ENCODE data around the gene TOP2B.

Gene TOP2B, protein sequence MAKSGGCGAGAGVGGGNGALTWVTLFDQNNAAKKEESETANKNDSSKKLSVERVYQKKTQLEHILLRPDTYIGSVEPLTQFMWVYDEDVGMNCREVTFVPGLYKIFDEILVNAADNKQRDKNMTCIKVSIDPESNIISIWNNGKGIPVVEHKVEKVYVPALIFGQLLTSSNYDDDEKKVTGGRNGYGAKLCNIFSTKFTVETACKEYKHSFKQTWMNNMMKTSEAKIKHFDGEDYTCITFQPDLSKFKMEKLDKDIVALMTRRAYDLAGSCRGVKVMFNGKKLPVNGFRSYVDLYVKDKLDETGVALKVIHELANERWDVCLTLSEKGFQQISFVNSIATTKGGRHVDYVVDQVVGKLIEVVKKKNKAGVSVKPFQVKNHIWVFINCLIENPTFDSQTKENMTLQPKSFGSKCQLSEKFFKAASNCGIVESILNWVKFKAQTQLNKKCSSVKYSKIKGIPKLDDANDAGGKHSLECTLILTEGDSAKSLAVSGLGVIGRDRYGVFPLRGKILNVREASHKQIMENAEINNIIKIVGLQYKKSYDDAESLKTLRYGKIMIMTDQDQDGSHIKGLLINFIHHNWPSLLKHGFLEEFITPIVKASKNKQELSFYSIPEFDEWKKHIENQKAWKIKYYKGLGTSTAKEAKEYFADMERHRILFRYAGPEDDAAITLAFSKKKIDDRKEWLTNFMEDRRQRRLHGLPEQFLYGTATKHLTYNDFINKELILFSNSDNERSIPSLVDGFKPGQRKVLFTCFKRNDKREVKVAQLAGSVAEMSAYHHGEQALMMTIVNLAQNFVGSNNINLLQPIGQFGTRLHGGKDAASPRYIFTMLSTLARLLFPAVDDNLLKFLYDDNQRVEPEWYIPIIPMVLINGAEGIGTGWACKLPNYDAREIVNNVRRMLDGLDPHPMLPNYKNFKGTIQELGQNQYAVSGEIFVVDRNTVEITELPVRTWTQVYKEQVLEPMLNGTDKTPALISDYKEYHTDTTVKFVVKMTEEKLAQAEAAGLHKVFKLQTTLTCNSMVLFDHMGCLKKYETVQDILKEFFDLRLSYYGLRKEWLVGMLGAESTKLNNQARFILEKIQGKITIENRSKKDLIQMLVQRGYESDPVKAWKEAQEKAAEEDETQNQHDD (N-terminal part only)

DNA sequence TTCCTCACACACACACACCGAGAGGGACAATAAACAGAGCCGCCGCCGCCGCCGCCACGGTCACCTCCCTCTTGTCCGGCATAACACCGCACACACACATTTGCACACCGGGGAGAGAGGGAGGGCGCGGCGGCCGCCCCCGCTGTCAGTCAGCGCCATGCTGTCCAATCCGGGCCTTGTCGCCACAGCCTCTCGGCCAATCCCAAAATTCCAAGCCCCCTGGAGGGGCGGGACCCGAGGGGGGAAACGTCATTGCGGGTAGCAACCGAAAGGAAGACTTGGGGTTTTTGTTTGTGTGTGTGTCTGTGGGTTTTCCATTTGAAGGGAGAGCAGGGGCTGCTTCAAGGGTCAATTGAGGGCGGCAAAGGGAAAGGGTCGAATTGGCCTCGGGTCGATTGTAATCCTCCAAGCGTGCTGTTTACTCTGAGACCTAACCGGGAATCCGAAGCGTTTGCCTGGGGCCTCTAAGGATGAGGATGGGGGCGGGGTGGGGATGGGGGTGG is at the start of gene TOP2B:
TSS of gene TOP2B (minus strand) at position 96 of the 503 bp plus-strand sequence. CDS start 610 bp downstream, outside the sequence.
- peak; percentile 92 for DNase-seq

DNA sequence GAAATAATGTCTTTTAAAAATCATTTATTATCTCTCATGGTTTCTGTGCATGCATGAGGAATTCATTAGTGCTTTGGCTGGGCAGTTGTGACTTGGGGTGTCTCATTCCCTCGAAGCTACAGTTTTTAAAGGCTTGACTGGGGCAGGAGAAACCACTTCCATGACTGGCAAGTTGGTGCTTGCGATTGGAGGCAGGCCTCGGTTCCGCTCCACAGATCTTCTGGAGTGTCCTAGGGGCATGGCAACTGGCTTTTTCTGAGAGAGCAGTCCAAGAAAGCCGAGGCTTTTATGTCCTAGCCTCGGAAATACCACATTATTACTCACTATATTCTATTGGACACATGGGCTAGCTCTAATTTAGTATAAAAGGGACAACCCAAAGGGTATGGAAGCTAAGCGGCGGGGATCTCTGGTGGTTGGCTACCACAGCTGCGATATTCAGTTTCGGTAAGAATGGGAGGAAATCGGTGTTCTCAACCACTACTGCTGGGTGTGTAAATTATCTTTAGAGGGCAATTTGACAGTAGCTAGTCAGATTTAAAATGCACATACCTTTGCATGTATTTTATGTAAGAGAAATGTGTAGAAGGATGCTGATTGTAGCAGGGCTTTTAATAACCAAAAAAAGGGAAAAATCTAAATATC is 48.8 kb upstream of the TOP2B start:
- DNase-seq: no peak

DNA sequence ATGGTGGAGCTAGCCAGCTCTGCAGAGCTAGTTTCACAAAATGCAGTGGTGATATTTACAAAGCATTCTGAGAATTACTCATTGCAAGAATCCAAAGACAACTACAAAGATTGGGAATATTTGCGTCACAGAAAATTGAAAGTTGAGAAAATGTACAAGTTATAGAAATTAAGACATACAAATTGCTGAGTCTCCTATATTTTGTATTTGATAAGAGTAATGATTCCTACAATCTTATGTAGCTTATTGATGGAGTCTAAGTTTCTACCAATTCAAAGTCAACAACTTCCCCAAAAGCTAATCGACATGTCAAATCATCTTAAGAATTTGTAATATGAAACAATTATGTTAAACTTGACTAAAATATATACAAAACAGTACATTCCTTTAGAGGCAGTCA is 46.4 kb upstream of the TOP2B start:
- DNase-seq: no peak

DNA sequence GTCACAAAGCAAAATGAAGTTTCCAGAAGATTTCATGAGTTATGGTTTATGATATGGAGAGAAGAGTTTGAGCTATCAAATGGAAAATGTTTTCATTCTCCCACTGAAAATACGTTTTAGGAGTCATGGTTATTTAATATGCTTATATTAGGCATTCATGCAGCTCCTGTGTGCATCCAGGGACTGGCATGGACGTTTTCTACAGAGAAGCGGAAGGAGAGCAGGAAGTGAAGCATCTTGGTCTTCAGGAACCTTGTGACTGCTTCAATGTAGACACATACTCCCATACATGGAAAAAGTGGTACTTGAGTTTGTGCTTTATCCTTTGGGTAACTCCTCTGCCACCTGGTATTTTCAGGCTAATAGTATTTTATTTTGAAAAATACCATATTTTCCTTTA is 43.3 kb upstream of the TOP2B start:
- DNase-seq: no peak

DNA sequence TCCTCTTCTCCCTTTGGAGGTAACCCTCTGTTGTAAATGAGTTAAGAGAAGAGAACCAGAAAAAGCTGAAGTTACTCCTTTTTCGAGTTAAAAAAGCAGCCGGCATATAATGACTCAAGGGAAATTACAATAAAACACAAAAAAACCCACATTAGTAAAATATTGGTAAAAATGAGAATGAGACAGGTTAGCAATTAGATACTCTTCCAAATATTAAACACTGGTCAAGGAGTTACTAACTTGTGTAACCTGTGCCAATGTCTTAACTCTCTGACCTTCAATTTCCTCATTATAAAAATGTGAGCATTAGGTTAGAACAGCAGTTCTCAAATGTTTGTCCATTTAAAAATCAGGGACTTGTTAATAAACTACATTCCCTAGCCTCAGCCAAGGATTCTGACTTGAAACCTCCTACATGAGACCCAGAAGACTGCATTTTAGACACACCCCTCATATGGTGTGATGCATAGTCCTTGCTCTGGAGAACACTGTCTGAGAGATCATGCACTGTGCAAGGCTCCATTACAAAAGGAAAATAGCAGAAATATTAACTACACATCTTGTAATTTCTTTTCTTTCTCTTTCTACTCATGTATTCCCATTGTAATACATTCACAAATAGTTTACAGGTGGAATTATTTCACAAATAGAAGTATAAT is 42.7 kb upstream of the TOP2B start:
- no peak for DNase-seq

DNA sequence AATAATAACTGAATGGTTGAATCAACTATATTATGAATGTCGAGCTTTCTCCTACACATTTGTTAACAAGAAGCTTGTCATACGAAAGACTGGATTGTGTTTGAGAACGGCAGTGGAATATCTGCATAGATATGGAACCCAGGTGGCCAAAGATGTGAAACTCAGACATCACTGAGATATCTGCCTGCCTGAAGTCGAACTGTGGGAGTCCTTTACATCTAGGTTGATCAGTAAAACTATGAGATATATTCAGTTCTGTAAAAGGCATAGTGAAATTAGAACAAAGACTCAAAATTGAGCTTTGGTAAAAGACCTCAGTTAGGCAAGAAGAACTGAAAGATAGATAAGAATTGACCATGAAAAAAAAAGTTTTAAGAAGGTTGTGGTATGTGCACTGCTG is 41.5 kb upstream of the TOP2B start:
- no peak for DNase-seq

DNA sequence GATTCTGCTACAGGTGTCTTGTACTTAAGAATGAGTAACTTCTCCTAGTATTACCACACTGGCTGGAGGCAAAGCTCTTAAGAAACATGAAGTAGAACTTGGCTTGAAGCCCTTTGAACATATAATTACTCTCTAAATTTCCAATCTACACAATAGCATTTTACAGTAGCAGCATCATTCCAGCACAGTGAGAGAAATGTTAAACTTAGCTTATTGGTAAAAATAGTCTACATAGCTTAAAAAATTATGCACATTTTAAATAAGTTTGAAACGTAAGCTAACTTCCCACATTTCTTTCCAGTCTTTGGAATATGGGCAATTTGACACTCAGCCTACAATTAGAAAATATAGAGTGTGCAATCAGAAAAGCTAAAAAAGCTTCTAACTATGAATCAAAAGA is 32.8 kb upstream of the TOP2B start:
- DNase-seq: no peak

DNA sequence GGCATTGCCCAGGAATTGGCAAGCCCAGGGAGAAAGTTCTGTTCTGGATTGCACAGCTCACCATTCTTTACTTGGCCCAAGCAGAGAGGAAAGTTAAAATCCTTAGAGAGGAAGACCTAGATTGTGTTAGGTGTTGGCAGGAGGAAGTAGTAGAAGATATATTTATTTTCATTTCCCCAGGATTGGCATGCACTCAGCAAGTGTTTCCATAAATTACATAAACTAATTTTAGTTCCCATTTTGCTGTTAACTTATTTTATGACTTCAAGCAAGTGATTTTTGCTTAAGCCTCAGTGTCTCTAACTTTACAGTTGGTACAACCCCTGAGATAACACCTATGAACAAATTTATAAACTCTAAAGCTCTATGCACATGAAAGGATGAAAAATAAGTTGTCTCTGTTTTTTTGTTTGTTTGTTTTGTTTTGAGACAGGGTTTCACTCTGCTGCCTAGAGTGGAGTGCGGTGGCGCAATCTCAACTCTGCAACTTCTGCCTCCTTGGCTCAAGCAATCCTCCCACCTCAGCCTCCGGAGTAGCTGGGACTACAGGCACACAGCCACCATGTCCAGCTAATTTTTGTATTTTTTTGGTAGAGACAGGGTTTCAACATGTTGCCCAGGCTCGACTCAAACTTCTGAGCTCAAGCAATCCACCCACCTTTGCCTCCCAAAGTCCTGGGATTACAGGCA is 31.2 kb upstream of the TOP2B start:
- no peak for DNase-seq

DNA sequence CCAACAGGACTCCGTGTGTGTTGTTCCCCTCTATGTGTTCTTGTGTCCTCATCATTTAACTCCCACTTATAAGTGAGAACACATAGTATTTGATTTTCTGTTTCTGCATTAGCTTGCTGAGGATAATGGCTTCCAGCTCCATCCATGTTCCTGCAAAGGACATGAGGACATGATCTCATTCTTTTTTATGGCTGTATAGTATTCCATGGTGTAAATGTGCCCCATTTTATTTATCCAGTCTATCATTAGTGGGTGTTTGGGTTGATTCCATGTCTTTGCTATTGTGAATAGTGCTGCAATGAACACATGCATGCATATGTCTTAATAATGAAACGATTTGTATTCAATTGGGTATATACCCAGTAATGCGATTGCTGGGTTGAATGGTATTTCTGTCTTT is 28.5 kb upstream of the TOP2B start:
- DNase-seq: no peak

DNA sequence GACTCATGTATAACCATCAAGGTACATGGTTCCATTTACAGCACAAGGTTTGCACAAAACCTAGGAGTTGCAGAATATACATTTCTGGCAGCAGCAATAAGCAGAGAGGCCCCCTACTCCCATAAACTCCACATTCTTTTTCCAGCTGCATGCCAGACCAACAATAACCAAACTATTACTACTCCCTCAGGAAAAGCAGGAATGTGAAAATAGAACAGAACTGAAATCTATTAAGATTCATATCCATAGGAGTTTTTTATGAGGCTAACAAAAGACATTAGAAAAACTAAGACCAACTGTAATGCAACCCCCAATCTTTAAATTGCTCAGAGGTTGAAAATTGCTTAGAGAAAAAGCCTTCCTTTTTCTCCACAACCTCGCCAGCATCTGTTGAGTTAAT is 27.6 kb upstream of the TOP2B start:
- DNase-seq: no peak

DNA sequence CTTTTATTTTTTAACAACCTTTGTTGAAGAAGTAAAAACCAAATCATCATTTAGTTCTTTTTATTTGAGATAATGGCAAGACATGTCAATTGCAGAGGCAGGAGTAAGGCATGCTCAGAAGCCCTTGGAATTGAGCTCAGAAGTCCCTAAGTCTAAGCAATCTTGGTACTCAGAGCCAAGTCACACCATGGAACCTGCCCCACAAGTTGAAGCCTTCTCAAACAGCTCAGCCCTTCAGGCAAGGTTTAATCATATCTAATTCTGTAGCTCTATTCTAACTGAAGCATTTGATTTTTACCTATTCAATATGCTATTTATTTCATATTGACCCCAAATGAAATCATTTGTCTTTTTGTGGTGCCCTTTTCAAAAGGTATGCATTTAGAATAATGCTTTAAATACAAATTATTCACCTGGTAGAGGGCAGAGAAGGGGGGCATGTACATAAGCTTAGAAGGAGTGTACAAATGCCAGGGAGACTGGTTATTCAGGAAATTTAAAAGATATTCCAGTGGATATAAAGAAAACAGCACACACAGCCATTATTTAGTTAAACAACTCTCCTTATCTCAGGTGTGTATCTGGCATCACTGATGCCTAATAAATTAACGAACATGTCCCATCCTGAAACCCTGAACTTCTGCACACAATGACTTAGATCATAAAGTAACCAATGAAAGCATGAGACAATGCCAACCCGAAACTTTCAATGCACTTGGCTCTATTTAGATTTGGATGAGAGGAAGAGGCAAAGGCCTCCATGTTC is 26.2 kb upstream of the TOP2B start:
- no peak for DNase-seq

DNA sequence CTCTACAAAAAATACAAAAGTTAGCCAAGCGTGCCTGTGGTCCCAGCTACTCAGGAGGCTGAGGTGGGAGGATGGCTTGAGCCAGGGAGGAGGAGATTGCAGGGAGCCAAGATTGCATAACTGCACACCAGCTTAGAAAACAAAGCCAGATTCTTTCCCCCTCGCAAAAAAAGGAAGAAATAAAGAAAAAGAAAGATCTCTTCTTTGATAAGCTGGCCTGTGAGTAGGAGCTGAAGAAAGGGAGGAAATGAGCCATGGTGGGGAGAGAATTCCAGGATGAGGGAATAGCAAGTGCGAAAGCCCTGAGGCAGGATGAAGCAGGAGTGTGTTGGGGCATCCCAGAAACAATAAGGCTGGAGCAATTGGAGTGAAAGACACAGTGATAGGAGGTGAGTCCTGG is 24.5 kb upstream of the TOP2B start:
- no peak for DNase-seq

DNA sequence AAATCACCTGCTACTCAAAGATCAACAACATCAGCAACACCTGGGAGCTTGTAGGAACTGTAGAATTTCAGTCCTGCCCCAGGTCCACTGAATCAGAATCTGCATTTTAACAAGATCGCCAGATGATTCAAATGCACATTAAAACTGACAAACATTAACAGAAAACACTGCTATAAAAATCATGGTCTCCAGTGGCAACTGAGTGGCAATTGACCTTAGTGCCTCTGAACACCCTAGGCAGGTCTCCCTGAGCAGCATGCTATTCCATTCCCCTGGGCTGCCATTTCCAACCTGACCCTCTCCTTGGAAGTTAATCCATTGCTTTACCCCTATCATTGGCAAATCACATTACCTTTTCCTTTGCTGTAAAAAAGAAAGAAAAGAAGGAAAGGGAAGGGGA is 23.0 kb upstream of the TOP2B start:
- DNase-seq: no peak

DNA sequence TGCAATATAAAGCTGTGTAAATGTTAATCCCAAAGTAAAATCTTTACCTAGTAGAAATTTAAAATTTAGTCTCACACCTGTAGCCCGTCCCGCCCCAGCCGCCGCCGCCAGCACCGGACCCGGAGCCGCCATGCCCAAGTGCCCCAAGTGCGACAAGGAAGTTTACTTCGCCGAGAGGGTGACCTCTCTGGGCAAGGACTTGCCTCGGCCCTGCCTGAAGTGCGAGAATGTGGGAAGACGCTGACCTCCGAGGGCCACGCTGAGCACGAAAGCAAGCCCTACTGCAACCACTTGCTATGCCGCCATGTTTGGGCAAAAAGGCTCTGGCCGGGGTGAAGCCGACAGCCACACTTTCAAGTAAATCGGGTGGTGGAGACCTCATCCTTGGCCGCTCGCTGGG is 22.1 kb upstream of the TOP2B start:
- DNase-seq: no peak

DNA sequence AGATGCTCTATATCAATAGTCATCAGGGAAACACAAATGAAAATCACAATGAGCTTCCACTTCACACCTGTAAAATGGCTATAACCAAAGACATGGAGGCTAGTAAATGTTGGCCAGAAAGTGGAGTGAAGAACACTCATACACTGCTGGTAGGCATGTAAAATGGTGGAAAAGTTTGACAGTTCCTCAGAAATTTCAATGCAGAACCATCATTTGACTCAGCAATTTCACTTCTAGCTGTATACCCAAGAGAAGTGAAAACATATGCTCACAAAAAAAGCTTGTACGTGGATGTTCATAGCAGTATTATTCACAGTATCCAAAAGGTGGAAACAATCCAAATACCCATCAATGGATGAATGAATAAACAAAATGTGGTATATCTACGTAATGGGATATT is 19.2 kb upstream of the TOP2B start:
- DNase-seq: no peak

DNA sequence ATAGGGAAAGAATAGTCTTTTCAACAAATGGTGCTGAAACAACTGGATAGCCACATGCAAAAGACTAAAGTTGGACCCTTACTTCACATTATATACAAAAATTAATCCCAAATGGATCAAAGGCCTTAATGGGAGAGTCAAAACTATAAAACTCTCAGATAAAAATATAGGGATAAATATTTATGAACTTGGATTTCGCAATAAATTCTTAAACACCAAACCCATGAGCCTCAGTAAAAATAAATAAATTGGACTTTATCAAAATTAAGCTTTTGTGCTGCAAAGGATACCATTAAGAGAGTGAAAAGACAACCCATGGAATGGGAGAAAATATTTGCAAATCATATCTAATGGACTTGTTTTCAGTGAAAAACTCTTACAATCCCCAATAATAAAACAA is 18.7 kb upstream of the TOP2B start:
- no peak for DNase-seq

DNA sequence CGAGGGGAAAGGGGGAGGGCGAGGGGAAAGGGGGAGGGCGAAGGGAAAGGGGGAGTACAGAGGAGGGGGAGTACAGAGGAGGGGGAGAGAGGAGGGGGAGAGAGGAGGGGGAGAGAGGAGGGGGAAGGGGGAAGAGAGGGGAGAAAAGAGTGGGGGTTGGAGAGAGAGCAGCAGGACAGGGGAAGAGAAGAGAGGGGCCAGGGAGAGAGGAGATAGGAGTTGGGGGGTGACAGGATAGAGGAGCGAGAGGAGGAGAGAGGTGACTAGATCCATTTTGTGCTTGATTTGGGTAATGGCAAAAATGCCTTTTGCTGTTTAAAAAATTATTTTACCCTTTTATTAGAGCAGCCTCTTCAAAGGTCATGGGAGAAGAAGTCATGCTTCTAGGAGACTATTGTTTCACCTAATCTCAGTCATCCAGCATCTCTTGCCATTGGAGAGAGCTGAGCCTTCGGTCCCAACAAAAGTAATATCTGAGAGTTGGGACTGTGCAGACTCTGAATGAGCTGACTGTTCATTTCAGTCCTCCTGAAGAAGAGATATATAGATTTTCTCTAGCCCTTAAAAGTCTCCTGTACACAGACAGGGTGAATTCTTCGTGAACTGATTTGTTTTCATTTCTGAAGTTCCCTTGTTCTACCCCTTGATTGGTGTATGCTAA is 15.1 kb upstream of the TOP2B start:
- no peak for DNase-seq

DNA sequence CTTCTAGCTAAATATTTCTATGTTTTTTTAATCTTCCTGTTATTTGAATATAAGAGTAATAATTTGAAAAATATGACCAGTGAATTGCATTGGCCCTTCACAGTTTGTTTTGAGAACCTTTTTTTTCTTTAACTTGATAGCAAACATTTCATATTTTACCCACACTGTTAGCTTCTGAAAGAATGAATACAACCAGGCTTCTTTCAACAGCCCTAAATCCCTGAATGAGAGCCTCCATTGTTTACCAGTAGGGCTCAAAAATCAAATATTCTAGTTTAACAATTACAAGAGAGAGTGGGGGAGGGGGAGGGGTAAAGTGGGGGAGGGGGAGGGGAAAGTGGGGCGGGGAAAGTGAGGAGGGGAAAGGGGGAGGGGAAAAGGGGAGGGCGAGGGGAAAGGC is 14.5 kb upstream of the TOP2B start:
- DNase-seq: no peak

DNA sequence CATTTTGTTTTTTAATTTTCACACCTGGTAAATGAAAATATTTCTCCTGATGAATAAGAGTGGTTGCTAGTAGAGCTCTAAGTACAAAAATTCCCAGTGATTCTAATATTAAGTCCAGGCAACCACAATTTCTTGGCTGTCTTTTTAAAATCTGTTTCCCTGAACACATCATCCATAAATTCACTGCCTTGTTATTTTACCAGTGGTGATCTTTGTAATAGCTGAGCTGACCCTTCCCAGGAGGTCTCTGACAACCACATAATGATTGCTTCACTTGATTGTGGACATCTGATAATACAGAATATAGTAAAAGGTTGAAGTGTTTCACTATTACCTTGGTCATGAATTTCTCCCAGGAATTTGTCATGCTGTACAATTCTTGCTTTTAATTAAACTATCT is 13.9 kb upstream of the TOP2B start:
- no peak for DNase-seq

DNA sequence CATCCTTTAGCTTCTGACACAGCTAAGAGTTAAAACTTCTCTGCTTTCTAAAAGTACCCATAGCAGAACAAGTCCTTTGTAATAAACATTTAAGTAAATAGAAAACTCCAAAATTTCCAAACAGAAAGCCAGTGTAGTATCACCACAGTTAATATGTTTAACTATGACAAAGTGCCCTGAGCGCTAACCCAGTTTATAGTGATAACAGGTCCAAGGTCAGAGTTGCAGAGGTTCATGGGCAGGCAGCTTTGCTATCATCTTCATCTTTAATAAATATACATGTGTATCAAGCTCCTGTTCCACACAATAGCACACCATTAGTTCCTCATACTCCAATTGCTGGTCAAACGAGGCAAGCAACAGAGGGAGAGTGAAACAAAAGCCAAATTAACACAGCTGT is 12.4 kb upstream of the TOP2B start:
- no peak for DNase-seq

All from NCI-H774 (cell line).